ENCODE results near the gene WDR73.

- TF ChIP-seq EZH2 (IDR thresholded peaks at IDR 0.05; ENCODE audit: borderline replicate concordance, low read depth, low read length, severe bottlenecking) (no peak), POLR2AphosphoS5 (IDR thresholded peaks at IDR 0.05; ENCODE audit: insufficient read depth, low read depth, low read length) (no peak), POLR2A (IDR thresholded peaks at IDR 0.05; ENCODE audit: low read depth, low read length) (no peak), MYC (IDR thresholded peaks at IDR 0.05; ENCODE audit: low read depth, low read length) (no peak), FOS (IDR thresholded peaks at IDR 0.05; ENCODE audit: borderline replicate concordance, insufficient read depth, low read length) (no peak), JUN (IDR thresholded peaks at IDR 0.05; ENCODE audit: borderline replicate concordance, insufficient read depth, insufficient read length, low read depth) (no peak), GATA2 (IDR thresholded peaks at IDR 0.05; ENCODE audit: insufficient read depth, insufficient read length, low read depth, low read length) (no peak)
- TF ChIP-seq, protein P1, sequence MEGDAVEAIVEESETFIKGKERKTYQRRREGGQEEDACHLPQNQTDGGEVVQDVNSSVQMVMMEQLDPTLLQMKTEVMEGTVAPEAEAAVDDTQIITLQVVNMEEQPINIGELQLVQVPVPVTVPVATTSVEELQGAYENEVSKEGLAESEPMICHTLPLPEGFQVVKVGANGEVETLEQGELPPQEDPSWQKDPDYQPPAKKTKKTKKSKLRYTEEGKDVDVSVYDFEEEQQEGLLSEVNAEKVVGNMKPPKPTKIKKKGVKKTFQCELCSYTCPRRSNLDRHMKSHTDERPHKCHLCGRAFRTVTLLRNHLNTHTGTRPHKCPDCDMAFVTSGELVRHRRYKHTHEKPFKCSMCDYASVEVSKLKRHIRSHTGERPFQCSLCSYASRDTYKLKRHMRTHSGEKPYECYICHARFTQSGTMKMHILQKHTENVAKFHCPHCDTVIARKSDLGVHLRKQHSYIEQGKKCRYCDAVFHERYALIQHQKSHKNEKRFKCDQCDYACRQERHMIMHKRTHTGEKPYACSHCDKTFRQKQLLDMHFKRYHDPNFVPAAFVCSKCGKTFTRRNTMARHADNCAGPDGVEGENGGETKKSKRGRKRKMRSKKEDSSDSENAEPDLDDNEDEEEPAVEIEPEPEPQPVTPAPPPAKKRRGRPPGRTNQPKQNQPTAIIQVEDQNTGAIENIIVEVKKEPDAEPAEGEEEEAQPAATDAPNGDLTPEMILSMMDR (IDR thresholded peaks at IDR 0.05; ENCODE audit: extremely low read depth in 1 of 2, insufficient read depth in 1 of 2, low read depth in 1 of 2, low read length in 2 of 2): no peak
- TF ChIP-seq, protein P2, sequence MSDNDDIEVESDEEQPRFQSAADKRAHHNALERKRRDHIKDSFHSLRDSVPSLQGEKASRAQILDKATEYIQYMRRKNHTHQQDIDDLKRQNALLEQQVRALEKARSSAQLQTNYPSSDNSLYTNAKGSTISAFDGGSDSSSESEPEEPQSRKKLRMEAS (IDR thresholded peaks at IDR 0.05; ENCODE audit: insufficient read depth, insufficient read length): no peak
These were observed 44.1 kb downstream of the WDR73 start for GRCh38 chr15:84609818-84610525.
